Measurements from ENCODE around the gene ELOVL6. TPM values are rescaled to one million over a fixed set of nuclear protein-coding genes. Genes with fewer than 3 reads are reported as not detected.

ELOVL6 gene
- total RNA-seq, 1 donor from 2014 or later, result 11.0 TPM

- Mint-ChIP-seq H3K4me3 (ENCODE audit: unreplicated experiment) (no peak overlapping the region), H3K4me1 (ENCODE audit: low read depth) (no peaks in the 10 kb centered on the region), H3K9me3 (ENCODE audit: low read depth) (no peaks in the 10 kb centered on the region), H3K27ac (ENCODE audit: unreplicated experiment) (no peak overlapping the region), H3K27me3 (ENCODE audit: low read depth) (no peaks in the 10 kb centered on the region), H3K36me3 (ENCODE audit: low read depth) (peaks cover 5% of the 10 kb centered on the region)
- no peak for TF ChIP-seq CTCF (IDR thresholded peaks at IDR 0.05)
- no peak for DNase-seq (ENCODE audit: low spot score)
These were observed 69.9 kb downstream of the ELOVL6 start for GRCh38 chr4:110128472-110128919.

- Mint-ChIP-seq H3K4me1 (ENCODE audit: low read depth) (no peaks in the 10 kb centered on the region), H3K4me3 (ENCODE audit: unreplicated experiment) (no peak overlapping the region), H3K9me3 (ENCODE audit: low read depth) (no peaks in the 10 kb centered on the region), H3K27ac (ENCODE audit: unreplicated experiment) (no peak overlapping the region), H3K27me3 (ENCODE audit: low read depth) (no peaks in the 10 kb centered on the region), H3K36me3 (ENCODE audit: low read depth) (peaks cover 3% of the 10 kb centered on the region)
- no peak for TF ChIP-seq CTCF (IDR thresholded peaks at IDR 0.05)
- DNase-seq (ENCODE audit: low spot score), result no peak
These were observed 70.4 kb downstream of the ELOVL6 start for GRCh38 chr4:110128029-110128428.

GRCh38 chr4:110124711-110125110 lies 73.7 kb downstream of the ELOVL6 start:
- peaks cover 2% of the 10 kb centered on the region for H3K36me3 Mint-ChIP-seq (ENCODE audit: low read depth)
- no peak for TF ChIP-seq CTCF (IDR thresholded peaks at IDR 0.05)
- H3K4me3 Mint-ChIP-seq (ENCODE audit: unreplicated experiment), result no peak overlapping the region
- H3K4me1 Mint-ChIP-seq (ENCODE audit: low read depth), result peaks cover 4% of the 10 kb centered on the region
- no peak for DNase-seq (ENCODE audit: low spot score)
- H3K27ac Mint-ChIP-seq (ENCODE audit: unreplicated experiment), result no peak overlapping the region
- no peaks in the 10 kb centered on the region for H3K9me3 Mint-ChIP-seq (ENCODE audit: low read depth)
- no peaks in the 10 kb centered on the region for H3K27me3 Mint-ChIP-seq (ENCODE audit: low read depth)

- H3K4me1 Mint-ChIP-seq (ENCODE audit: low read depth), result peaks cover 5% of the 10 kb centered on the region
- no peaks in the 10 kb centered on the region for H3K9me3 Mint-ChIP-seq (ENCODE audit: low read depth)
- H3K4me3 Mint-ChIP-seq (ENCODE audit: unreplicated experiment), result no peak overlapping the region
- no peak for TF ChIP-seq CTCF (IDR thresholded peaks at IDR 0.05)
- DNase-seq (ENCODE audit: low spot score), result no peak
- no peak overlapping the region for H3K27ac Mint-ChIP-seq (ENCODE audit: unreplicated experiment)
- no peaks in the 10 kb centered on the region for H3K27me3 Mint-ChIP-seq (ENCODE audit: low read depth)
- H3K36me3 Mint-ChIP-seq (ENCODE audit: low read depth), result peaks cover 2% of the 10 kb centered on the region
These were observed 76.2 kb downstream of the ELOVL6 start for GRCh38 chr4:110122201-110122600.

- peaks cover 5% of the 10 kb centered on the region for H3K4me1 Mint-ChIP-seq (ENCODE audit: low read depth)
These were observed 77.9 kb downstream of the ELOVL6 start for GRCh38 chr4:110120506-110120905.

More at GRCh38 chr4:110120506-110120905, 77.9 kb downstream of the ELOVL6 start:
- H3K9me3 Mint-ChIP-seq (ENCODE audit: low read depth), result no peaks in the 10 kb centered on the region
- TF ChIP-seq CTCF (IDR thresholded peaks at IDR 0.05), result no peak
- peaks cover 2% of the 10 kb centered on the region for H3K36me3 Mint-ChIP-seq (ENCODE audit: low read depth)
- no peak for DNase-seq (ENCODE audit: low spot score)
- H3K27ac Mint-ChIP-seq (ENCODE audit: unreplicated experiment), result no peak overlapping the region
- no peaks in the 10 kb centered on the region for H3K27me3 Mint-ChIP-seq (ENCODE audit: low read depth)
- H3K4me3 Mint-ChIP-seq (ENCODE audit: unreplicated experiment), result no peak overlapping the region

Measured in chondrocyte (in vitro differentiated cells).